H1 (cell line): ENCODE results near the gene SLC27A5. TPM values are rescaled to one million over a fixed set of nuclear protein-coding genes. Genes with fewer than 3 reads are reported as not detected.

Experiments used
- CTCF ChIA-PET: fragments of 300-600 bp; sonication (Branson Sonifier 250); formaldehyde crosslinking; loops from one replicate; lab custom pipeline; 2021; ENCODE audit not compliant: partially characterized antibody; lab: Charles Lee
- POLR2A ChIA-PET: fragments of 300-600 bp; sonication (Branson Sonifier 250); formaldehyde crosslinking; loops from one replicate; lab custom pipeline; 2021; ENCODE audit warnings: inconsistent platforms; ENCODE audit not compliant: partially characterized antibody; lab: Charles Lee
- DNase-seq, 2 experiments: peaks; one replicate each; pipeline versions ENCODE4 v3.0.0 to v3.0.0-alpha.2; 2010 to 2022; ENCODE audit warnings: low spot score in 2 of 2, low read depth in 1 of 2, mixed read lengths in 1 of 2
- FAIRE-seq: peaks from 2 replicates; lab custom pipeline; 2011; peaks lifted over from hg19 to GRCh38; lab: Jason Lieb, UNC
- H2AFZ ChIP-seq: 2 replicates; pipeline ENCODE4 v1.8.1; 2012; ENCODE audit warnings: low read length, inconsistent platforms
- H2AK5ac ChIP-seq: 2 replicates; pipeline ENCODE4 v1.6.1; 2013; ENCODE audit warnings: low read depth, low read length
- H2BK120ac ChIP-seq: replicated peaks from 2 replicates; pipeline ENCODE3; 2013; ENCODE audit warnings: low read depth, low read length, inconsistent platforms
- H2BK12ac ChIP-seq: 2 replicates; pipeline ENCODE4 v1.6.1; 2013; ENCODE audit warnings: low read depth, low read length
- H2BK15ac ChIP-seq: 2 replicates; pipeline ENCODE4 v1.6.1; 2013; ENCODE audit warnings: low read length
- H2BK20ac ChIP-seq: 2 replicates; pipeline ENCODE4 v1.6.1; 2013; ENCODE audit warnings: low read length
- H2BK5ac ChIP-seq: 2 replicates; pipeline ENCODE4 v1.6.1; 2013; ENCODE audit warnings: low read depth, low read length
- H3K14ac ChIP-seq: 2 replicates; pipeline ENCODE4 v1.6.1; 2013; ENCODE audit warnings: inconsistent platforms; ENCODE audit not compliant: insufficient read length
- H3K18ac ChIP-seq: 2 replicates; pipeline ENCODE4 v1.6.1; 2013; ENCODE audit warnings: low read length; ENCODE audit errors: extremely low read depth
- H3K23ac ChIP-seq: 2 replicates; pipeline ENCODE4 v1.6.1; 2013; ENCODE audit warnings: inconsistent platforms; ENCODE audit not compliant: insufficient read length
- H3K23me2 ChIP-seq: 2 replicates; pipeline ENCODE4 v1.6.1; 2013; ENCODE audit warnings: low read depth, low read length
- H3K27ac ChIP-seq: 2 replicates; pipeline ENCODE4 v1.6.1; 2011; ENCODE audit warnings: low read depth, low read length, inconsistent platforms
- H3K27me3 ChIP-seq, 4 experiments: replicated peaks in 1 of 4; 1 replicate in 1 of 4; 2 replicates in 3 of 4; pipeline versions ENCODE4 v1.6.1 to v1.8.1; 2011 to 2013; ENCODE audit warnings: low read length in 3 of 4, mild to moderate bottlenecking in 3 of 4, inconsistent platforms in 2 of 4, mixed read lengths in 2 of 4, moderate library complexity in 1 of 4; ENCODE audit not compliant: control insufficient read depth in 3 of 4, insufficient read depth in 3 of 4; ENCODE audit errors: extremely low read depth in 1 of 4
- H3K36me3 ChIP-seq, 4 experiments: 2 replicates each; pipeline versions ENCODE4 v1.6.1 to v1.8.1; 2011 to 2013; ENCODE audit warnings: mild to moderate bottlenecking in 4 of 4, low read length in 3 of 4, moderate library complexity in 2 of 4, control low read depth in 1 of 4, inconsistent platforms in 1 of 4; ENCODE audit not compliant: insufficient read depth in 4 of 4, control insufficient read depth in 2 of 4
- H3K4ac ChIP-seq: replicated peaks from 2 replicates; pipeline ENCODE3; 2013; ENCODE audit warnings: low read length, low read depth, mixed read lengths, inconsistent platforms; ENCODE audit not compliant: insufficient read length
- H3K4me1 ChIP-seq, 4 experiments: replicated peaks in 1 of 4; 1 replicate in 1 of 4; 2 replicates in 3 of 4; pipeline versions ENCODE4 v1.6.1 to v1.8.1; 2011 to 2013; ENCODE audit warnings: low read length in 3 of 4, inconsistent platforms in 2 of 4, mixed read lengths in 1 of 4; ENCODE audit not compliant: insufficient read depth in 4 of 4, control insufficient read depth in 3 of 4
- H3K4me2 ChIP-seq, 2 experiments: 2 replicates each; pipeline versions ENCODE4 v1.6.1 to v1.8.1; 2011 to 2013; ENCODE audit warnings: low read depth in 2 of 2, low read length in 2 of 2, control low read depth in 1 of 2, inconsistent platforms in 1 of 2, mild to moderate bottlenecking in 1 of 2; ENCODE audit not compliant: insufficient read depth in 1 of 2
- H3K4me3 ChIP-seq, 4 experiments: fragments of 200-600, 300-600 bp in 1 of 4; sonication (generic), shearing (Covaris generic), sonication (Bioruptor Twin) in 1 of 4; 2 replicates each; pipeline versions ENCODE4 v1.5.1 to v1.8.1; 2011 to 2016; ENCODE audit warnings: low read length in 4 of 4, low read depth in 3 of 4, control low read depth in 2 of 4, inconsistent platforms in 2 of 4, mild to moderate bottlenecking in 2 of 4, mixed read lengths in 1 of 4, moderate library complexity in 1 of 4; ENCODE audit not compliant: insufficient read depth in 2 of 4; ENCODE audit errors: extremely low read depth in 1 of 4
- H3K56ac ChIP-seq: replicated peaks from 2 replicates; pipeline ENCODE3; 2013; ENCODE audit warnings: low read depth, mild to moderate bottlenecking, mixed read lengths, low read length, inconsistent platforms; ENCODE audit not compliant: insufficient read length
- H3K79me1 ChIP-seq: 2 replicates; pipeline ENCODE4 v1.6.1; 2013; ENCODE audit warnings: low read depth, low read length, control low read depth
- H3K79me2 ChIP-seq, 2 experiments: 2 replicates each; pipeline versions ENCODE4 v1.6.1 to v1.8.1; 2012 to 2013; ENCODE audit warnings: low read length in 2 of 2, mild to moderate bottlenecking in 2 of 2, inconsistent platforms in 1 of 2; ENCODE audit not compliant: insufficient read depth in 2 of 2, control insufficient read depth in 1 of 2
- H3K9ac ChIP-seq, 4 experiments: replicated peaks in 1 of 4; 1 replicate in 1 of 4; 2 replicates in 3 of 4; pipeline versions ENCODE4 v1.6.1 to v1.8.1; 2011 to 2013; ENCODE audit warnings: low read depth in 3 of 4, low read length in 3 of 4, control low read depth in 2 of 4, mild to moderate bottlenecking in 2 of 4, moderate library complexity in 2 of 4, inconsistent platforms in 1 of 4; ENCODE audit errors: extremely low read depth in 1 of 4
- H3K9me3 ChIP-seq, 2 experiments: 2 replicates each; pipeline versions ENCODE4 v1.6.1 to v1.8.1; 2012 to 2013; ENCODE audit warnings: mild to moderate bottlenecking in 2 of 2, moderate library complexity in 2 of 2, control low read depth in 1 of 2, inconsistent platforms in 1 of 2, low read depth in 1 of 2, low read length in 1 of 2, mixed read lengths in 1 of 2; ENCODE audit not compliant: insufficient read depth in 2 of 2
- H4K20me1 ChIP-seq, 2 experiments: replicated peaks in 1 of 2; 2 replicates each; pipeline versions ENCODE3 to v1.8.1; 2011 to 2013; ENCODE audit warnings: inconsistent platforms in 2 of 2, low read length in 2 of 2, mild to moderate bottlenecking in 1 of 2; ENCODE audit not compliant: insufficient read depth in 2 of 2, control insufficient read depth in 1 of 2
- H4K5ac ChIP-seq: 2 replicates; pipeline ENCODE4 v1.6.1; 2013; ENCODE audit warnings: low read length, low read depth, mixed read lengths, inconsistent platforms; ENCODE audit not compliant: insufficient read length
- H4K8ac ChIP-seq: 2 replicates; pipeline ENCODE4 v1.8.0; 2013; ENCODE audit warnings: mild to moderate bottlenecking, moderate library complexity, low read length, inconsistent platforms; ENCODE audit not compliant: insufficient read depth; ENCODE audit errors: extremely low read depth
- H4K91ac ChIP-seq: replicated peaks from 2 replicates; pipeline ENCODE3; 2013; ENCODE audit warnings: low read length, mixed read lengths, inconsistent platforms; ENCODE audit not compliant: insufficient read length
- CBX8 ChIP-seq: fragments of 300-800, 300-1000 bp; sonication (generic); IDR thresholded peaks from 2 replicates; pipeline ENCODE4 v1.7.1; 2016; ENCODE audit warnings: low read depth, low read length, borderline replicate concordance
- HDAC2 ChIP-seq, 2 experiments: fragments of 300-600 bp in 1 of 2; sonication (generic) in 1 of 2; IDR thresholded peaks; 2 replicates each; pipeline ENCODE4 v1.6.1; 2011 to 2012; ENCODE audit warnings: low read depth in 2 of 2, low read length in 2 of 2, mild to moderate bottlenecking in 2 of 2, moderate library complexity in 2 of 2, borderline replicate concordance in 1 of 2, inconsistent platforms in 1 of 2
- POLR2AphosphoS5 ChIP-seq: IDR thresholded peaks from 2 replicates; pipeline ENCODE4 v1.6.1; 2011; ENCODE audit warnings: low read depth, low read length
- RBBP5 ChIP-seq: IDR thresholded peaks from 2 replicates; pipeline ENCODE4 v1.7.1; 2012; ENCODE audit warnings: low read depth, mild to moderate bottlenecking, inconsistent platforms, low read length, moderate library complexity, borderline replicate concordance
- RFX5 ChIP-seq: IDR thresholded peaks from 2 replicates; pipeline ENCODE4 v1.6.1; 2011; ENCODE audit warnings: low read depth, low read length, improper control_type of control experiment, borderline replicate concordance
- SIN3A ChIP-seq, 2 experiments: IDR thresholded peaks in 1 of 2; conservative IDR thresholded peaks in 1 of 2; 2 replicates each; pipeline ENCODE4 v1.6.1; 2011 to 2012; ENCODE audit warnings: low read length in 2 of 2, improper control_type of control experiment in 1 of 2, low read depth in 1 of 2, mild to moderate bottlenecking in 1 of 2
- TCF12 ChIP-seq: IDR thresholded peaks from 2 replicates; pipeline ENCODE4 v1.6.1; 2011; ENCODE audit warnings: low read depth, mild to moderate bottlenecking, low read length
- YY1 ChIP-seq: IDR thresholded peaks from 2 replicates; pipeline ENCODE4 v1.6.1; 2011; ENCODE audit warnings: low read depth, mild to moderate bottlenecking, low read length
- ZNF274 ChIP-seq: IDR thresholded peaks from 2 replicates; pipeline ENCODE4 v1.7.0; 2012; ENCODE audit warnings: low read length, borderline replicate concordance; ENCODE audit errors: extremely low read depth
- WGBS, 2 experiments: shearing (Covaris generic) in 1 of 2; methylation state at CpG; one replicate each; pipeline versions ENCODE4 v1.1.6 to v1.1.7; 2013 to 2015; ENCODE audit warnings: low lambda C conversion rate in 2 of 2, mixed read lengths in 2 of 2, inconsistent platforms in 1 of 2, low coverage in 1 of 2, missing lambda C conversion rate in 1 of 2; ENCODE audit not compliant: insufficient replicate concordance in 2 of 2, insufficient coverage in 1 of 2, insufficient read length in 1 of 2; ENCODE audit errors: extremely low coverage in 1 of 2, missing lambda C conversion rate in 1 of 2; 5-methylcytosine and 5-hydroxymethylcytosine counted together
- polyA plus RNA-seq, 7 experiments: library from polyadenylated mRNA; depleted of rRNA in 3 of 7; stranded (reverse) in 5 of 7; unstranded in 2 of 7; fragments of >200 nt in 5 of 7; fragments of 200-250 nt in 2 of 7; gene quantifications; 1 replicate in 5 of 7; 2 replicates in 1 of 7; 4 replicates in 1 of 7; pipeline versions ENCODE4 v1.2.1 to v1.2.3, GENCODE V29; 2011 to 2013; ENCODE audit warnings: missing spikeins in 2 of 7, mixed read lengths in 2 of 7
- total RNA-seq: library from RNA; stranded (reverse); fragmentation: NEBNext Ultra II Directional; extraction: Animal tissue kit (Norgen Biotek cat#: 25700); gene quantifications from 2 replicates; pipeline ENCODE4 v1.2.1, GENCODE V29; 2021

The SLC27A5 gene
- total and polyA plus RNA-seq, 2 of the 8 experiments (the other 6 are each of a cell fraction or from before 2014, with no cell fraction given), result 25.1 to 80.5 TPM

GRCh38 chr19:58544591-58545285, 32.9 kb upstream of the SLC27A5 start:
- peak overlapping the region; percentile 92 to 98 for H3K4me2 ChIP-seq
- peak overlapping the region; percentile 57 for H4K5ac ChIP-seq
- no peak overlapping the region for H2BK120ac ChIP-seq
- H3K27ac ChIP-seq, result peak overlapping the region; percentile 92; the same call in 1 of the 2 replicates
- H3K9me3 ChIP-seq, result no peaks in the 10 kb centered on the region
- peaks cover 13% of the 10 kb centered on the region for H3K79me1 ChIP-seq
- H3K36me3 ChIP-seq, result peaks cover 28 to 46% (median 37%) of the 10 kb centered on the region in 4 experiments
- peak overlapping the region; percentile 97 for H3K56ac ChIP-seq
- H4K20me1 ChIP-seq, result peaks cover 39 to 48% of the 10 kb centered on the region in 2 experiments
- H3K27me3 ChIP-seq, result peaks cover 0 to 18% (median 10%) of the 10 kb centered on the region in 4 experiments; a peak in 5 of 7 replicates
- no peak overlapping the region for H2BK20ac ChIP-seq
- H4K8ac ChIP-seq, result peak overlapping the region; percentile 99
- ChIA-PET CTCF (interaction anchor here (1.3 to 3.6 kb wide), 4 partner anchors 9 to 36 kb away, joined by 5 to 21 read pairs (median 8); partner anchors contain the start of genes CHMP2A and ZBTB45), POLR2A (interaction anchor here (1.0 to 13.8 kb wide), 14 partner anchors 9 to 165 kb away, joined by 3 to 650 read pairs (median 9); partner anchors contain the start of genes CHMP2A, MZF1, SLC27A5 and UBE2M)
- H2BK15ac ChIP-seq, result no peak overlapping the region
- peaks cover 28 to 49% of the 10 kb centered on the region in 2 experiments for H3K79me2 ChIP-seq
- no peak for FAIRE-seq
- 2% methylated on average over 38 of the region's 92 CpGs; no CpG with 5 or more reads in 1 of the 2 experiments for WGBS, 2 experiments
- H3K4me3 ChIP-seq, result peak overlapping the region; percentile 89 to 100 (median 94)
- H4K91ac ChIP-seq, result peak overlapping the region; percentile 97
- no peak overlapping the region for H2AFZ ChIP-seq
- H3K23ac ChIP-seq, result no peak overlapping the region
- no peak overlapping the region; the same call in 1 of the 2 replicates for H2BK5ac ChIP-seq
- peaks cover 13% of the 10 kb centered on the region for H3K23me2 ChIP-seq
- H2BK12ac ChIP-seq, result no peak overlapping the region
- H3K14ac ChIP-seq, result no peak overlapping the region
- H3K18ac ChIP-seq, result peak overlapping the region; percentile 99
- no peak for DNase-seq
- peaks cover 3 to 10% (median 5%) of the 10 kb centered on the region in 4 experiments; a peak in 6 of 7 replicates for H3K4me1 ChIP-seq
- peak overlapping the region; percentile 38 for H3K4ac ChIP-seq
- no peak overlapping the region for H2AK5ac ChIP-seq
- peak overlapping the region; percentile 92 to 100 (median 95) for H3K9ac ChIP-seq
- TF ChIP-seq RBBP5 (peak; percentile 38; the same call in 1 of the 2 replicates), CBX8 (no peak), POLR2AphosphoS5 (0 out of 2 replicates have a peak, but pooled peaks have one; percentile 60), TCF12 (no peak), HDAC2 (IDR thresholded peaks at IDR 0.05; ENCODE audit: borderline replicate concordance in 1 of 2, low read depth in 2 of 2, low read length in 2 of 2) (0 out of 4 replicates have a peak, but pooled peaks of 1 of the 2 experiments have one; percentile 52), RFX5 (no peak), ZNF274 (no peak), YY1 (peak; percentile 71; the same call in 1 of the 2 replicates), SIN3A (conservative IDR thresholded peaks at IDR 0.05 in 1 of 2, IDR thresholded peaks at IDR 0.05 in 1 of 2; ENCODE audit: low read depth in 1 of 2, low read length in 2 of 2) (peak in 1 of 2 experiments; percentile 20; a peak in 1 of 4 replicates)
